ENCODE results near the gene UST. TPM values are rescaled to one million over a fixed set of nuclear protein-coding genes. Genes with fewer than 3 reads are reported as not detected.

The UST gene
- polyA plus RNA-seq, 1 experiment = 21.4 TPM

- DNase-seq (ENCODE audit: low read depth, low spot score) = no peak
- Histone ChIP-seq H3K27ac (ENCODE audit: low read depth, low read length) (no peak overlapping the region), H3K27me3 (ENCODE audit: control insufficient read depth, insufficient read depth, low read length) (no peaks in the 10 kb centered on the region), H3K9me3 (ENCODE audit: control insufficient read depth, insufficient read depth, low read length) (no peaks in the 10 kb centered on the region), H3K4me3 (ENCODE audit: low read depth, low read length) (no peak overlapping the region)
- POLR2A ChIA-PET = no interaction called here
- TF ChIP-seq CTCF (IDR thresholded peaks at IDR 0.05; ENCODE audit: low read depth, low read length) = no peak
- CTCF ChIA-PET = interaction anchor here (2.8 kb wide), 1 partner anchor 11 kb away, joined by 12 read pairs; no protein-coding TSS in a partner anchor
Measured at GRCh38 chr6:148959501-148959900, 212.7 kb downstream of the UST start.

- Histone ChIP-seq H3K4me3 (ENCODE audit: low read depth, low read length) (no peak overlapping the region), H3K27me3 (ENCODE audit: control insufficient read depth, insufficient read depth, low read length) (no peaks in the 10 kb centered on the region), H3K27ac (ENCODE audit: low read depth, low read length) (no peak overlapping the region), H3K9me3 (ENCODE audit: control insufficient read depth, insufficient read depth, low read length) (no peaks in the 10 kb centered on the region)
- DNase-seq (ENCODE audit: low read depth, low spot score) = no peak
- POLR2A ChIA-PET = no interaction called here
- no peak for TF ChIP-seq CTCF (IDR thresholded peaks at IDR 0.05; ENCODE audit: low read depth, low read length)
- CTCF ChIA-PET = no interaction called here
Measured at GRCh38 chr6:148962854-148963515, 216.2 kb downstream of the UST start.

GRCh38 chr6:148963738-148964137 lies 216.9 kb downstream of the UST start:
- Histone ChIP-seq H3K27ac (ENCODE audit: low read depth, low read length) (no peak overlapping the region), H3K9me3 (ENCODE audit: control insufficient read depth, insufficient read depth, low read length) (no peaks in the 10 kb centered on the region), H3K27me3 (ENCODE audit: control insufficient read depth, insufficient read depth, low read length) (no peaks in the 10 kb centered on the region), H3K4me3 (ENCODE audit: low read depth, low read length) (no peak overlapping the region)
- ChIA-PET CTCF (no interaction called here), POLR2A (no interaction called here)
- TF ChIP-seq CTCF (IDR thresholded peaks at IDR 0.05; ENCODE audit: low read depth, low read length) = no peak
- no peak for DNase-seq (ENCODE audit: low read depth, low spot score)

GRCh38 chr6:148964467-148964866 lies 217.6 kb downstream of the UST start:
- CTCF ChIA-PET = interaction anchor here (1.2 kb wide), 1 partner anchor 9 kb away, joined by 3 read pairs; no protein-coding TSS in a partner anchor

More at GRCh38 chr6:148964467-148964866, 217.6 kb downstream of the UST start:
- TF ChIP-seq CTCF (IDR thresholded peaks at IDR 0.05; ENCODE audit: low read depth, low read length) = no peak
- no peak overlapping the region for H3K4me3 ChIP-seq (ENCODE audit: low read depth, low read length)
- POLR2A ChIA-PET = no interaction called here
- no peak for DNase-seq (ENCODE audit: low read depth, low spot score)
- no peaks in the 10 kb centered on the region for H3K9me3 ChIP-seq (ENCODE audit: control insufficient read depth, insufficient read depth, low read length)
- no peaks in the 10 kb centered on the region for H3K27me3 ChIP-seq (ENCODE audit: control insufficient read depth, insufficient read depth, low read length)
- no peak overlapping the region for H3K27ac ChIP-seq (ENCODE audit: low read depth, low read length)

All from AG04450 (cell line).